ENCODE data around the gene NBPF3. TPM values are rescaled to one million over a fixed set of nuclear protein-coding genes. Genes with fewer than 3 reads are reported as not detected.
A peak's percentile ranks its signal among the peaks of the same experiment; 100 is the strongest.
"Not testable (repeated sequence)": the region's sequence is repeated elsewhere in the genome, so short reads cannot be mapped to it uniquely, and the experiment has no call there.

NBPF3 gene
- total and polyA plus RNA-seq, 2 donors (not counting 3 experiments of a cell fraction or from before 2014, with no cell fraction given): 3.3 to 6.5 TPM

DNA sequence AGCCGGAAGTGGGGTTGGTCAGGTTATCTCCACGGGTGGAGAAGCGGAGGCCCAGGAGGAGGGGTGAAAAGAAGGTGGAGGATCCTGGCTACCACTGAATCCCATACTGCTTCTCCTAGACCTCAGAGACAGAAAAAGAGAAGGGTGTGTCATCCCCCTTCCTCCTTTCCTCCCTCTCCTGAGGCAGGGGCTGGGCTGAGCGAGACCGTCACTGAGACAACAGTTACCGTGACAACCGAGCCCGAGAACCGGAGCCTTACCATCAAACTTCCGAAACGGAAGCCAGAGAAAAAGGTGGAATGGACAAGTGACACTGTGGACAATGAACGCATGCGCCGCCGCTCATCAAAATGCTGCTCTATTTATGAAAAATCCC lies 42.1 kb upstream of the NBPF3 start:
- Histone ChIP-seq H2AFZ (ENCODE audit: low read depth, low read length) (peak overlapping the region; percentile 48), H3K4me3 (replicated peaks in 1 of 3; ENCODE audit: insufficient read depth in 1 of 3, low read depth in 1 of 3, low read length in 3 of 3) (no peak overlapping the region), H3K9me3 (replicated peaks; ENCODE audit: control insufficient read depth, insufficient read depth, low read length) (no peaks in the 10 kb centered on the region), H3K9ac (replicated peaks; ENCODE audit: extremely low read depth, insufficient read depth, low read length) (no peak overlapping the region), H4K20me1 (replicated peaks; ENCODE audit: control insufficient read depth, extremely low read depth, insufficient read depth, low read length) (no peaks in the 10 kb centered on the region), H3K4me1 (ENCODE audit: control insufficient read depth, extremely low read depth, insufficient read depth, low read length) (peaks cover 6% of the 10 kb centered on the region), H3K4me2 (ENCODE audit: insufficient read depth, low read length) (peak overlapping the region; percentile 70), H3K27me3 (ENCODE audit: control insufficient read depth in 2 of 2, insufficient read depth in 2 of 2, low read length in 2 of 2) (peaks cover 3 to 15% of the 10 kb centered on the region in 2 experiments), H3K36me3 (ENCODE audit: control insufficient read depth in 2 of 2, extremely low read depth in 1 of 2, insufficient read depth in 2 of 2, low read length in 2 of 2) (no peaks in the 10 kb centered on the region), H3K9me1 (replicated peaks; ENCODE audit: control insufficient read depth, extremely low read depth, insufficient read depth, low read length) (no peaks in the 10 kb centered on the region), H3K27ac (ENCODE audit: insufficient read depth, low read depth, low read length) (no peak overlapping the region), H3K79me2 (ENCODE audit: control insufficient read depth, insufficient read depth, low read length) (no peaks in the 10 kb centered on the region)
- CTCF ChIA-PET: no interaction called here
- no TSS peak for BruUV-seq (replicated peaks)
- TF ChIP-seq GATA2 (IDR thresholded peaks at IDR 0.05; ENCODE audit: insufficient read depth, insufficient read length, low read depth, low read length): no peak
- no peak for TF ChIP-seq FOS (IDR thresholded peaks at IDR 0.05; ENCODE audit: borderline replicate concordance, insufficient read depth, low read length)
- POLR2A ChIA-PET: no interaction called here
- no peak for FAIRE-seq
- no peak for DNase-seq (ENCODE audit: low read depth, low spot score)
- intact Hi-C loops (cut with micrococcal nuclease): no loop called here
- dilution Hi-C loops (cut with MboI; ENCODE audit: extremely low pct_ligation_motif_present, low sequenced_read_pairs): no loop called here

DNA sequence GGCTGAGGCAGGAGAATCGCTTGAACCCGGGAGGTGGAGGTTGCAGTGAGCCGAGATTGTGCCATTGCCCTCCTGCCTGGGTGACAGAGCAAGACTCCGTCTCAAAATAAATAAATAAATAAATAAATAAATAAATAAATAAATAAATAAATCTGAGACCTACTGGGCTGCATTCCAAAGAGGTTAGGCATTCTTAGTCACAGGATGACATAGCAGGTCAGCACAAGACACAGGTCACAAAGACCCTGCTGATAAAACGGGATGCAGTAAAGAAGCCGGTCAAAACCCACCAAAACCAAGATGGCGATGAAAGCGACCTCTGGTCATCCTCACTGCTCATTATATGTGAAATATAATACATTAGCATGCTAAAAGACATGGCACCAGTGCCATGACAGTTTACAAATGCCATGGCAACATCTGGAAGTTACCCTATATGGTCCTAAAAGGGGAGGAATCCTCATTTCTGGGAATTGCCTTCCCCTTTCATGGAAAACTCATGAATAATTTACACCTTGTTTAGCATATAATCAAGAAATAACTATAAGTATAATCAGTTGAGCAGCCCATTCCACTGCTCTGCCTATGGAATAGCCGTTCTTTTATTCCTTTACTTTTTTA lies 38.1 kb upstream of the NBPF3 start:
- H3K4me3 ChIP-seq (replicated peaks in 1 of 3; ENCODE audit: insufficient read depth in 1 of 3, low read depth in 1 of 3, low read length in 3 of 3); DNase-seq (ENCODE audit: low read depth, low spot score); H3K9me1 ChIP-seq (replicated peaks; ENCODE audit: control insufficient read depth, extremely low read depth, insufficient read depth, low read length); H3K79me2 ChIP-seq (ENCODE audit: control insufficient read depth, insufficient read depth, low read length); BruUV-seq (replicated peaks); H3K9me3 ChIP-seq (replicated peaks; ENCODE audit: control insufficient read depth, insufficient read depth, low read length); CTCF ChIA-PET; H3K36me3 ChIP-seq (ENCODE audit: control insufficient read depth in 2 of 2, extremely low read depth in 1 of 2, insufficient read depth in 2 of 2, low read length in 2 of 2); dilution Hi-C loops (cut with MboI; ENCODE audit: extremely low pct_ligation_motif_present, low sequenced_read_pairs); H2AFZ ChIP-seq (ENCODE audit: low read depth, low read length); H3K9ac ChIP-seq (replicated peaks; ENCODE audit: extremely low read depth, insufficient read depth, low read length); H3K4me1 ChIP-seq (ENCODE audit: control insufficient read depth, extremely low read depth, insufficient read depth, low read length); H4K20me1 ChIP-seq (replicated peaks; ENCODE audit: control insufficient read depth, extremely low read depth, insufficient read depth, low read length); H3K4me2 ChIP-seq (ENCODE audit: insufficient read depth, low read length); H3K27ac ChIP-seq (ENCODE audit: insufficient read depth, low read depth, low read length); FAIRE-seq; intact Hi-C loops (cut with micrococcal nuclease); POLR2A ChIA-PET: not testable (repeated sequence)
- H3K27me3 ChIP-seq (ENCODE audit: control insufficient read depth in 2 of 2, insufficient read depth in 2 of 2, low read length in 2 of 2): peaks cover 3 to 15% of the 10 kb centered on the region in 2 experiments
